WTC11 (cell line): Measurements from ENCODE around the gene TSNAXIP1.
A peak's percentile ranks its signal among the peaks of the same experiment; 100 is the strongest.

Experiments
- CTCF ChIP-seq: fragments of 200-600 bp; IDR thresholded peaks from 2 replicates; pipeline ENCODE4 v1.8.0; 2022; ENCODE audit warnings: antibody characterized with exemption
- GRHL2 ChIP-seq: fragments of 250-450 bp; sonication (Bioruptor Pico); IDR thresholded peaks from 2 replicates; pipeline ENCODE4 v1.8.0; 2022; ENCODE audit warnings: mild to moderate bottlenecking, moderate library complexity; ENCODE audit not compliant: insufficient replicate concordance, severe bottlenecking
- MXD4 ChIP-seq: fragments of 250-450 bp; sonication (Bioruptor Pico); IDR thresholded peaks from 2 replicates; pipeline ENCODE4 v1.8.0; 2021; ENCODE audit warnings: mild to moderate bottlenecking, moderate library complexity, borderline replicate concordance
- NR1H2 ChIP-seq: sonication (generic); formaldehyde crosslinking; IDR thresholded peaks from 2 replicates; pipeline ENCODE4 v1.9.0; 2021; ENCODE audit warnings: mild to moderate bottlenecking, moderate library complexity, missing genetic modification reagents
- TF ChIP-seq, protein P1 (sequence below): sonication (generic); formaldehyde crosslinking; IDR thresholded peaks from 2 replicates; pipeline ENCODE4 v1.8.1; 2022; ENCODE audit warnings: low read depth, mild to moderate bottlenecking, moderate library complexity, missing genetic modification reagents, borderline replicate concordance
- TF ChIP-seq, protein P2 (sequence below): sonication (generic); formaldehyde crosslinking; conservative IDR thresholded peaks from 2 replicates; pipeline ENCODE4 v1.8.1; 2023; ENCODE audit warnings: mild to moderate bottlenecking, low read depth, missing genetic modification reagents, moderate library complexity

GRCh38 chr16:67872631-67873434 is 66.1 kb downstream of the TSNAXIP1 start, which contains the start of gene EDC4:
- TF ChIP-seq CTCF, result no peak
- no peak for TF ChIP-seq NR1H2 (CRISPR knock-in tag)
- TF ChIP-seq GRHL2, result no peak
- TF ChIP-seq, protein P1, sequence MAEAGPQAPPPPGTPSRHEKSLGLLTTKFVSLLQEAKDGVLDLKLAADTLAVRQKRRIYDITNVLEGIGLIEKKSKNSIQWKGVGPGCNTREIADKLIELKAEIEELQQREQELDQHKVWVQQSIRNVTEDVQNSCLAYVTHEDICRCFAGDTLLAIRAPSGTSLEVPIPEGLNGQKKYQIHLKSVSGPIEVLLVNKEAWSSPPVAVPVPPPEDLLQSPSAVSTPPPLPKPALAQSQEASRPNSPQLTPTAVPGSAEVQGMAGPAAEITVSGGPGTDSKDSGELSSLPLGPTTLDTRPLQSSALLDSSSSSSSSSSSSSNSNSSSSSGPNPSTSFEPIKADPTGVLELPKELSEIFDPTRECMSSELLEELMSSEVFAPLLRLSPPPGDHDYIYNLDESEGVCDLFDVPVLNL (CRISPR knock-in tag), result peak; percentile 84; the same call in 1 of the 2 replicates
- TF ChIP-seq MXD4 (CRISPR knock-in tag), result no peak
- TF ChIP-seq, protein P2, sequence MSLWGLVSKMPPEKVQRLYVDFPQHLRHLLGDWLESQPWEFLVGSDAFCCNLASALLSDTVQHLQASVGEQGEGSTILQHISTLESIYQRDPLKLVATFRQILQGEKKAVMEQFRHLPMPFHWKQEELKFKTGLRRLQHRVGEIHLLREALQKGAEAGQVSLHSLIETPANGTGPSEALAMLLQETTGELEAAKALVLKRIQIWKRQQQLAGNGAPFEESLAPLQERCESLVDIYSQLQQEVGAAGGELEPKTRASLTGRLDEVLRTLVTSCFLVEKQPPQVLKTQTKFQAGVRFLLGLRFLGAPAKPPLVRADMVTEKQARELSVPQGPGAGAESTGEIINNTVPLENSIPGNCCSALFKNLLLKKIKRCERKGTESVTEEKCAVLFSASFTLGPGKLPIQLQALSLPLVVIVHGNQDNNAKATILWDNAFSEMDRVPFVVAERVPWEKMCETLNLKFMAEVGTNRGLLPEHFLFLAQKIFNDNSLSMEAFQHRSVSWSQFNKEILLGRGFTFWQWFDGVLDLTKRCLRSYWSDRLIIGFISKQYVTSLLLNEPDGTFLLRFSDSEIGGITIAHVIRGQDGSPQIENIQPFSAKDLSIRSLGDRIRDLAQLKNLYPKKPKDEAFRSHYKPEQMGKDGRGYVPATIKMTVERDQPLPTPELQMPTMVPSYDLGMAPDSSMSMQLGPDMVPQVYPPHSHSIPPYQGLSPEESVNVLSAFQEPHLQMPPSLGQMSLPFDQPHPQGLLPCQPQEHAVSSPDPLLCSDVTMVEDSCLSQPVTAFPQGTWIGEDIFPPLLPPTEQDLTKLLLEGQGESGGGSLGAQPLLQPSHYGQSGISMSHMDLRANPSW, result no peak
